GM18861 (cell line): ENCODE data around the gene C1orf21.

Experiments
- ATAC-seq: cut with Tn5 transposase; IDR thresholded peaks from one replicate; pipeline ENCODE4 v1.9.1; 2021; ENCODE audit not compliant: unreplicated experiment

The C1orf21 gene

GRCh38 chr1:184408580-184408979 is 21.8 kb downstream of the C1orf21 start:
- no peak for ATAC-seq

GRCh38 chr1:184409011-184409410 is 22.2 kb downstream of the C1orf21 start:
- no peak for ATAC-seq

GRCh38 chr1:184412472-184412871 is 25.6 kb downstream of the C1orf21 start:
- no peak for ATAC-seq

- no peak for ATAC-seq
These were observed 29.7 kb downstream of the C1orf21 start for GRCh38 chr1:184416481-184416880.

- no peak for ATAC-seq
These were observed 30.1 kb downstream of the C1orf21 start for GRCh38 chr1:184416946-184417345.

GRCh38 chr1:184417916-184418315 is 31.1 kb downstream of the C1orf21 start:
- ATAC-seq = no peak

- no peak for ATAC-seq
These were observed 32.0 kb downstream of the C1orf21 start for GRCh38 chr1:184418652-184419349.

- no peak for ATAC-seq
These were observed 32.7 kb downstream of the C1orf21 start for GRCh38 chr1:184419350-184420161.

GRCh38 chr1:184422490-184423233 is 35.8 kb downstream of the C1orf21 start:
- no peak for ATAC-seq

GRCh38 chr1:184423649-184424048 is 36.8 kb downstream of the C1orf21 start:
- no peak for ATAC-seq

- no peak for ATAC-seq
These were observed 37.3 kb downstream of the C1orf21 start for GRCh38 chr1:184424157-184424556.

- no peak for ATAC-seq
These were observed 38.1 kb downstream of the C1orf21 start for GRCh38 chr1:184424945-184425344.

GRCh38 chr1:184425449-184426277 is 38.8 kb downstream of the C1orf21 start:
- ATAC-seq = no peak

- no peak for ATAC-seq
These were observed 39.4 kb downstream of the C1orf21 start for GRCh38 chr1:184426278-184426674.

GRCh38 chr1:184427722-184428121 is 40.9 kb downstream of the C1orf21 start:
- no peak for ATAC-seq

GRCh38 chr1:184428604-184429003 is 41.8 kb downstream of the C1orf21 start:
- no peak for ATAC-seq

- ATAC-seq = no peak
These were observed 42.5 kb downstream of the C1orf21 start for GRCh38 chr1:184429335-184429734.

- no peak for ATAC-seq
These were observed 47.2 kb downstream of the C1orf21 start for GRCh38 chr1:184433956-184434502.

GRCh38 chr1:184437291-184437690 is 50.5 kb downstream of the C1orf21 start:
- ATAC-seq = no peak

- no peak for ATAC-seq
These were observed 51.5 kb downstream of the C1orf21 start for GRCh38 chr1:184438363-184438762.
